Neural crest cell (in vitro differentiated cells): Measurements from ENCODE around the gene MANEA. TPM values are rescaled to one million over a fixed set of nuclear protein-coding genes. Genes with fewer than 3 reads are reported as not detected.
"Not testable (repeated sequence)": the region's sequence is repeated elsewhere in the genome, so short reads cannot be mapped to it uniquely, and the experiment has no call there.

Experiments used
- DNase-seq: peaks from one replicate; pipeline ENCODE4 v3.0.0; 2021; ENCODE audit warnings: low read depth, mixed read lengths, low spot score
- H3K27ac Mint-ChIP-seq: one replicate; pipeline ENCODE4 v1.8.0; 2021; ENCODE audit warnings: mild to moderate bottlenecking, mixed read lengths; ENCODE audit not compliant: unreplicated experiment
- H3K27me3 Mint-ChIP-seq: 2 replicates; pipeline ENCODE4 v1.8.0; 2021; ENCODE audit warnings: low read depth, mild to moderate bottlenecking, mixed read lengths
- H3K36me3 Mint-ChIP-seq: 2 replicates; pipeline ENCODE4 v1.8.0; 2021; ENCODE audit warnings: low read depth, mild to moderate bottlenecking, mixed read lengths
- H3K4me1 Mint-ChIP-seq: 2 replicates; pipeline ENCODE4 v1.8.0; 2021; ENCODE audit warnings: mixed read lengths
- H3K4me3 Mint-ChIP-seq: one replicate; pipeline ENCODE4 v1.8.0; 2021; ENCODE audit warnings: mild to moderate bottlenecking, mixed read lengths
- H3K9me3 Mint-ChIP-seq: 2 replicates; pipeline ENCODE4 v1.8.0; 2021; ENCODE audit warnings: mixed read lengths
- CTCF ChIP-seq: fragments of 200-600 bp; sonication (generic); conservative IDR thresholded peaks from 2 replicates; pipeline ENCODE4 v1.5.0; 2021; ENCODE audit warnings: antibody characterized with exemption, mild to moderate bottlenecking
- total RNA-seq: library from RNA; stranded (reverse); gene quantifications from 2 replicates; pipeline ENCODE4 v1.2.1, GENCODE V29; 2021

The MANEA gene
- total RNA-seq, 1 donor from 2014 or later = 14.4 TPM

- no peaks in the 10 kb centered on the region for H3K36me3 Mint-ChIP-seq
Measured at GRCh38 chr6:95576218-95576997, 927 bp upstream of the MANEA start.

GRCh38 chr6:95576998-95577303 lies 384 bp upstream of the MANEA start:
- no peak for DNase-seq
- Mint-ChIP-seq H3K4me3 (peak overlapping the region; percentile 94), H3K36me3 (no peaks in the 10 kb centered on the region), H3K4me1 (peaks cover 44% of the 10 kb centered on the region), H3K27ac (peak overlapping the region; percentile 95), H3K27me3 (no peaks in the 10 kb centered on the region), H3K9me3 (no peaks in the 10 kb centered on the region)
- TF ChIP-seq CTCF = no peak

More at GRCh38 chr6:95576218-95576997, 927 bp upstream of the MANEA start:
- Mint-ChIP-seq H3K9me3 (no peaks in the 10 kb centered on the region), H3K4me3 (peak overlapping the region; percentile 94), H3K27ac (peak overlapping the region; percentile 76), H3K27me3 (no peaks in the 10 kb centered on the region), H3K4me1 (peaks cover 46% of the 10 kb centered on the region)
- TF ChIP-seq CTCF = no peak
- no peak for DNase-seq

GRCh38 chr6:95578106-95578410 lies 723 bp downstream of the MANEA start:
- Mint-ChIP-seq H3K4me1 (peaks cover 44% of the 10 kb centered on the region), H3K27me3 (no peaks in the 10 kb centered on the region), H3K9me3 (no peaks in the 10 kb centered on the region), H3K4me3 (peak overlapping the region; percentile 94), H3K27ac (peak overlapping the region; percentile 95), H3K36me3 (peaks cover 8% of the 10 kb centered on the region)
- no peak for TF ChIP-seq CTCF
- no peak for DNase-seq

GRCh38 chr6:95581073-95581472 lies 3.7 kb downstream of the MANEA start:
- Mint-ChIP-seq H3K9me3 (peaks cover 10% of the 10 kb centered on the region), H3K36me3 (peaks cover 20% of the 10 kb centered on the region), H3K4me1 (peaks cover 26% of the 10 kb centered on the region), H3K4me3 (no peak overlapping the region), H3K27me3 (no peaks in the 10 kb centered on the region), H3K27ac (no peak overlapping the region)
- no peak for DNase-seq
- no peak for TF ChIP-seq CTCF

- H3K27ac Mint-ChIP-seq, H3K9me3 Mint-ChIP-seq, H3K27me3 Mint-ChIP-seq, DNase-seq, H3K4me1 Mint-ChIP-seq: not testable (repeated sequence)
- Mint-ChIP-seq H3K36me3 (peaks cover 27% of the 10 kb centered on the region), H3K4me3 (peak overlapping the region; percentile 27)
Measured at GRCh38 chr6:95584226-95584625, 6.9 kb downstream of the MANEA start.

- no peaks in the 10 kb centered on the region for H3K27me3 Mint-ChIP-seq
- peaks cover 14% of the 10 kb centered on the region for H3K9me3 Mint-ChIP-seq
- peaks cover 28% of the 10 kb centered on the region for H3K36me3 Mint-ChIP-seq
- TF ChIP-seq CTCF = no peak
- H3K27ac Mint-ChIP-seq = peak overlapping the region; percentile 28
- no peak for DNase-seq
- no peaks in the 10 kb centered on the region for H3K4me1 Mint-ChIP-seq
- H3K4me3 Mint-ChIP-seq = no peak overlapping the region
Measured at GRCh38 chr6:95587989-95588388, 10.7 kb downstream of the MANEA start.
